Germinal center (tissue), 1 donor: ENCODE measurements around the gene CABP1.
"Not testable (repeated sequence)": the region's sequence is repeated elsewhere in the genome, so short reads cannot be mapped to it uniquely, and the experiment has no call there.

Experiments
- DNase-seq: peaks from one replicate; pipeline ENCODE4 v3.0.0; 2012; ENCODE audit warnings: mixed read lengths, low spot score

CABP1 gene

DNA sequence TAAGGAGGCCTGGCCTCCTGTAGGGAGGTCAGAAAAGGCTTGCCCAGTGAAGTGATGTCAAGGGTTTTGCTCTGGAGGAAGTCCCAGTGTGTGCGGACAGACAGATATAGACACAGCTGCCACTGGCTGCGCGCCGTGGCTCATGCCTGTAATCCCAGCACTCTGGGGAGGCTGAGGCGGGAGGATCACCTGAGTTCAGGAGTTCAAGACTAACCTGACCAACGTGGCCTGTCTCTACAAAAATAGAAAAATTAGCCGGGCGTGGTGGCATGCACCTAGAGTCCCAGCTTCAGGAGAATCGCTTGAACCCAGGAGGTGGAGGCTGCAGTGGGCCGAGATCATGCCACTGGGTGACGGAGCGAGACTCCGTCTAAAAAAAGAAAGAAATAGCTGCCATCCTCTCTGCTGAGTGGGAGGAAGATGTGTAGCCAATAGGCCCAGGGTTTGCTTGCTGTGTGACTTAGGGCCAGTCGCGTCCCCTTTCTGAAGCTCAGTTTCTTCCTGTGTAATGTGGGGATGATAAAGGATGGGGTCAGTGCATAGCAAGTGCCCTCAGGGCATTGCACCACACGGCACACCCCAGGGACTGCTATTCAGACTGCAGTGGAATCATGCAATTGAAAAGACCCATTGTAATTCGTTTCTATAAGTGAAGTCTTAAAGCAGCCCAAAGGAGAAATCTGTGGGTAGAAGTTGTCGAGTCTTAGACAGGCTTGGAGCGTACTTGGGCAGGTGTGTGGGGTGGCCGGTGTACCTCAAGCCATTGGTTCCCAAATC lies 27.9 kb downstream of the CABP1 start:
- no peak for DNase-seq

DNA sequence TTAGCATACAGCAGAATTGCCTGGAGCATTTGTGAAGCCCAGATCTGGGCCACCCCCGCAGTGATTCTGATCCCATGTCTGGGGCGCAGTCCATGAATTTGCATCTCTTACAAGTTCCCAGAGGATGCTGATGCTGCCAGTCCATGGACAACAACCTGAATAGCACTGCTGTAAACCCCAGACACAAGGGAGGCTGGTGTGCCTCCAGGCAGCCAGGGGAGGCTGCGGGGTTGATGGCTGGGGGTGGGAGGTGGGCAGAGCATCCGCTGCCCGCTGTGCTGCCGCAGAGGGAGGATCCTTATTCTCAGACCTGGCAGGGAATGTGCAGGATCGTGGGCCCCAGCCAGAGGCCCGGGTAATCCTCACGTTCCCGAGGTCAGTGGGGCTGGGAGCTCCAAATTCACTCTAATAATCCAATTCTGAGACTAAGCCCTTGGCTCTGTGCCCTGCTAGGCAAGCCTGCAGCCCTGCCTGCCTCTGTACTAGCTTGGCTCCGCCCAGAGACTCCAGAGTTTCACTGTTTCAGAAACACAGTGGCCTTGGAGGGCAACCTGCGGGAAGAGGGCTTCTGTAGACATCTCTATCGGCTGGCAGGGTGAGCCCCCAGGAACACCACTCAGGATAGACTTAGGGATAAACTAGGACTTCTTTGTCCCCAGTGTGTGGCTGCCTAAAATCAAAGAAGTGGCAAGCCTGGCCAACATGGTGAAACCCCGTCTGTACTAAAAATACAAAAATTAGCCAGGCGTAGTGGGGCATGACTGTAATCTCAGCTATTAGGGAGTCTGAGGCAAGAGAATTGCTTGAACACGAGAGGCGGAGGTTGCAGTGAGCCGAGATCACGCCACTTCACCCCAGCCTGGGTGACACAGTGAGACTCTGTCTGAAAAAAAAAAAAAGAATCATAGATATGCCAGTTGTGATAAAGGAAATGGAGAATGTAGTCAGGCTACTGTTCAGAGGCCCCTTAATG lies 28.7 kb downstream of the CABP1 start:
- no peak for DNase-seq

DNA sequence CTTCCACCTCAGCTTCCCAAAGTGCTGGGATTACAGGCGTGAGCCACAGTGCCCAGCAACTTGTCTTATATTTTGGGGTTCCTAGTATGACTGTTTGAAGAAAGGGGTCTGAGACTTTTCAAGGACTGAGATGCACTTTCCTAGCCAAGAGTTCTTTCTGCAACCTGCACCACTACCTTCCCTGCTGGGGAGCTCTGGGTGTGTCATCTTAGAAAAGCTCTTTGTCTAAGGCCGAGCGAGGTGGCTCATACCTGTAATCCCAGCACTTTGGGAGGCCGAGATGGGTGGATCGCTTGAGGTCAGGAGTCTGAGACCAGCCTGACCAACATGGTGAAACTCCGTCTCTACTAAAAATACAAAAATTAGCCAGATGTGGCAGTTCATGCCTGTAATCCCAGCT lies 29.8 kb downstream of the CABP1 start:
- not testable (repeated sequence) for DNase-seq

DNA sequence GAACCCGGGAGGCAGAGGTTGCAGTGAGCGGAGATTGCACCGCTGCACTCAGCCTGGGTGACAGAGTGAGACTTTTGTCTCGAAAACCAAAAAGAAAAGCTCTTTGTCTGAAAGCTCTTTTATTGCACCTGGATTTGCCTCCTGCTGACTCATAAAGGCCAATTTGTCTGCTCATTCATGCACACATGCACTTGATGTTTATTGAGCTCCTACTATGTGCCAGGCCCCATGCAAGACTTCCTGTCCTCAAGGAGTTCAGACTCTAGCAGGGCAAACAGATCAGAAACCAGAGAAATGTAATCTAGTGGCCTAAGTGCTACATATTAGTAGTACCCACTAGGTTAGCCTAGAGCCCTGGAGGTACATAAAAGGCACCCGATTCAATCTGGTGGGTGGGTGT lies 30.2 kb downstream of the CABP1 start:
- no peak for DNase-seq

DNA sequence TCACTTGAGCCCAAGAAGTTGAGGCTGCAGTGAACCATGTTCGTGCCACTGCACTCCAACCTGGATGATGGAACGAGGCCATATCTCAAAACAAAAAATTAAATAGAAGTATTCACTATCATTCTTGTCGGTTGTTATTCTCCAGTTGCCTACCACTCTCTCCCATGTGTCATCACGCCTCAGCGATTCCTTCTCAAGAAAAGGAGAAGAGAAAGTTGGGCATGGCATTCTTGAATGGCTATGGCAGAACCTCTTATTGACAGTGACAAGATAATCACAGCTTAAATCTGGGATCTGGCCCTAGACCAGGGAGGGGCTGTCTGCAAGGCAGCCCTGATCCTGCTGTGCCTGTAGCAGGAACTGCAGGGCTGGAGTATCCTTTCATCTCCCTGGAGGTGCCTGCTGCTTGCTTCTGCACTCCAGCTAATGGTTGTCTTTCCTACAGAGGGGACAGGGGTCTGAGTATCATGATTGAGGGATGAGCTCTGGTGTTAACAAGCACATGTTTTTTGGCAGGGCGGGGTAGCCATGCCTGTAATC lies 33.7 kb downstream of the CABP1 start:
- DNase-seq: peak; percentile 60

DNA sequence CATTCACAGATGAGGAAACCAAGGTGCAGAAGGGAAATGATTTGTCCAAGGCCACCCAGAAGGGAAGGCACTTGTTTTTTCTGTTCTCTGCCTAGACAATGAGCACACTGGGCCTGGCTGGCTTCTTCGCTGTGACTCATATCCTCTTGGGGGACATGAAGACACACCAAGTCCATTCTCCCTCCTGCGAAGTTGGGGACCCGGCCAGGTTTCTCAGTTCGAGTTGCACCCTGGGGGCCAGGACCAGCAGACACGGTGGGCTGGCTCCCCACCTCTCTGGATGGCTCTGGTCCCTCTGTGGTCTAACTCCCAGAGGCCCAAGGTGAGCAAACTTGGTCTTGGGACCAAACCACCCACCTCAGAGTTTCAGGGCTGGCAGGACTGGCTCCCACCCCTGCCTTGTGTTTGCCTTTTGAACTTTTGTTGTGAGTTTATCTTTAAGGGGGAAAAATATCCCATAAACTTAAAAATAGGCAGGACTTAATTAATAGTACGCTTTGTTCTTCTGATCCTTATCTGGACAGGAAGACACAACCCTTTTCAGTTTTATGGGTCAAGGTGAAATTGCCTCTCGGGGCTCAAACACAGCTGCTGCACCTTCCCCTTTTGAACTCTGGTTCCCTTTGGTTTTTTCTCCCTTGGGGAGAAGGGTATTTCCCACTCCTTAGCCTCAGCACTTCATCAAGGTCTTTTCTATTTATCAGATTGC lies 37.5 kb downstream of the CABP1 start:
- peak; percentile 49 for DNase-seq

DNA sequence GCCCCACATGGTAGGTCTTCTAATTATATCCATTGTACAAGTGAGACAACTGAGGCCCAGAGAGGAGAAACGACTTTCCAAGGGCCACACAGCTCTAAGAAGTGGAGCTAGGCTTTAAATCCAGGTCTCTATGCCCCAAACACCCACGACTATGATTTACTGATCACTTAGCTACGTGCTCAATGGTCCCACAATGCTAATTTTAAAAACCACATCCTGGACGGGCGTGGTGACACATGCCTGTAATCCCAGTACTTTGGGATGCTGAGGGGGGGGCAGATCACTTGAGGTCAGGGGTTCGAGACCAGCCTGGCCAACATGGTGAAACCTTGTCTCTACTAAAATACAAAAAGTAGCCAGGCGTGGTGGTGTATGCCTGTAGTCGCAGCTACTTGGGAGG lies 38.1 kb downstream of the CABP1 start:
- DNase-seq: no peak

DNA sequence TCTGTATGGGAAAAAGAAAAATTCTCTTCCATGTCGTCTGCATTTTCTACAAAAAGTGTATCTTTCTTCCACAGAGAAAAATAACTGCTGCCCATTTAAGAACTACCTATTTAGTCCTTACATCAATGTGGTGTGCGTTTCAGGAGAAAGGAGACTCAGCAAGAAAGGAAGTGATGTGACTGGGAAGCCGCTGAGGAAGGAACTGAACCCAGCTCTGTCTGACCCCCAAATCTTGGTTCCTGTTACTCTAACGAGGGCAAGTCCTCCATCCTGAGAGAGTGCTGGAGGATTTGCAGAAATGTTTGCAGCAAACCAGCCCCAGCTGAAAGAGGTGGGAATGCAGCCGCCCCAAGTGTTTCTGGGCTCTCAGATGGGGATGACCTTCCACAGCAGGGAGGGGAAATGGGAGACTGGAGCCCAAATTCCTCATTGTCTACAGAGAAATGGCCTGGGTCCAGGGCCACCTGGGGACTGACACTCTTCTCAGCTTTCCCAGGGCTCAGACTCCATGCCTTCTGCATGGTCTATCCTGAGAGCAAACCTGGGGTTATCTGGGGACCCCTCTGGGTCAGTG lies 39.8 kb downstream of the CABP1 start:
- DNase-seq: no peak

DNA sequence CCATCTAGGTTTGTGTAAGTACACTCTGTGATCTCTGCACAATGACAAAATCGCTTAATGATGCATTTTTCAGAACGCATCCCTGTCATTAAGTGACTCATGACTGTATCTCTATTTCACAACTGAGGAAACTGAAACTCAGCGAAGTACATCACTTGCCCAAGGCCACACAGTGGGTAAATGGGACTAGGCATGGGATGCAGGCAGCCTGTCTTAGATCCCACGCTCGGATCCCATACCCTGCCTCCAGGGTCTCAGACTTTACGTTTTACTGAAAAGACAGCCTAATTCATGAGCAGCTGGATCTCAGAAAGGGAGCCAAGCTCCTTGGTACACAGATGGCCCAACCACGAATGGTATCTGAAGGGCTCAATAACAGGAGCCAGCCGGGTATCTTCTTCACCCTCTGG lies 44.1 kb downstream of the CABP1 start:
- no peak for DNase-seq

DNA sequence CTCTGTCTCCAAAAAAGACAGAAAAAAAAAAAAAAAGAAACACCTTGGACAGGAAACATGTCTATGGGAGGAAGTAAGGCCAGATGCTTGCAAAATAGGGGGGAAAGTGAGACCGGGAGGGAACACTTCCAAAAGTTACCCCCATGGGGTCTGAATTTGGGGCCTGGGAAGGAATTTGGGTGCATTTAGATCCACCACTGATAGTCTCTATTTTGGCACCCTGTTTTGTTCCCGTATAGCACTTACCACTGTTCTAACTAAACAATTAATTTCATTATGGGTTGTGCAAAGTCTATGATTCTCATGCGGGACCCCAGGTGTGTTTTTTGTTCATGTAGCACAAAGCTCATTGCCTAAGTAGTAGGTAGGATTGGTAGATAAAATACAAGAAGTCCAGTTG lies 45.1 kb downstream of the CABP1 start:
- no peak for DNase-seq

DNA sequence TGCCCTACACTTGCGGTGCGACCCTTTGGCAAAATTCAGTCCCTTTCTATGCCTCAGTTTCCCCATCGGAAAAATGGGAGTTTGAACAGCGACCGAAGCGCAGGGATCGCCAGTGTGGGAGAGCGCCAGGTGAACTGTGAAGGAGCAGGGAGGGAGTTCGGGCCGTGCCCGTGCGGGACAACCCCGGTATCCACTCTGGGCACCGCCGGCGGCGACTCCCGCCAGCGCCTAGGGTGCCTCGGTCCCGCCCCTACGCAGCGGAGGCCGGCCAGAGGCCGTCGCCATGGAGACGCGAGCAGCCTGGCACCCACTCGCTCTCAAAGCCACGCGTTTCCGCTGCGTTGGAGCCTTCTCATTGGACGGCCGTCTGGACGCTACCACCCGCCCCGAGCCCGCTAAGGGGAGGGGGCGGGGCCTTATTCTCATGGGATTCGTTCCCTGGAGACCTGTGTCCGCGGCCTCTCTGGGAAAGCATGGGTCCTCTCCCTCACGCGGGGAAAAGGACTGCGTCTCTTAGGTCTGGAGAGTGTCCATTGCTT lies 45.8 kb downstream of the CABP1 start:
- peak; percentile 95 for DNase-seq

DNA sequence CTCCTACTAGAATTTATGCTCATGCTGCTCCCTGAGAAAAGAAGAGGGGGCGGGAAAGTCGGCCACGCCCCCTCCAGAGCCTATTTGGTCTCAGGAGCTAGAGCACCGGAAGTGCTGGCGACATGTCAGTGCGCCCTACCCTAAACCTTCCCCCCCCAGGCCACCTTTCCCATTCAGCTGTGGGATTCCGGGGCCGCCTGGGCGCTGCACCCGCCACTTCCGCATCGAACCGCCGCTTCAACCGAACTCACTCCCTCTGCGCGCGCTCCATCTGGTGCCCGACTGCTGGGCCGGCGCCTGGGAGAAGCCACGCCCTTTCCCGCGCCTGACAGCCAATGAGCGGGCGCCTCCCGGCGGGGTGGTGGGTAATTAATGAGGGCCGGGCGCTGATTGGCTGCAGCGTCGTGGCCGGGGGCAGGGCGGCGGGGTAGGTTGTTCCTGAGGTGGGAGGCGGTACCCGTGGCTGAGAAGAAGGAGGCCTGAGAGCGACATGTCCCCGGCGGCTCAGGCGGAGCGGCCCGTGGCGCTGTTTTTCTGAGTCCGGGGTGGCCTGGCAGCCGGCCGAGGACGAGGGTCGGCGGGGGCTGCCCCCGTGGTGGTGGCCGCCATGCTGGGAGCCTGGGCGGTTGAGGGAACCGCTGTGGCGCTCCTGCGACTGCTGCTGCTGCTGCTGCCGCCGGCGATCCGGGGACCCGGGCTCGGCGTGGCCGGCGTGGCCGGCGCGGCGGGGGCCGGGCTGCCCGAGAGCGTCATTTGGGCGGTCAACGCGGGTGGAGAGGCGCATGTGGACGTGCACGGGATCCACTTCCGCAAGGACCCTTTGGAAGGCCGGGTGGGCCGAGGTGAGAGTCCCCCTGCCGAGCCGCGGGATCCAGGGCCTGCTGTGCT lies 46.5 kb downstream of the CABP1 start, which contains the start of gene MLEC:
Gene MLEC (plus strand): TSS at position 460 of the 888 bp plus-strand sequence. CDS start 148 bp downstream, at position 608.
- peak; percentile 100 for DNase-seq

DNA sequence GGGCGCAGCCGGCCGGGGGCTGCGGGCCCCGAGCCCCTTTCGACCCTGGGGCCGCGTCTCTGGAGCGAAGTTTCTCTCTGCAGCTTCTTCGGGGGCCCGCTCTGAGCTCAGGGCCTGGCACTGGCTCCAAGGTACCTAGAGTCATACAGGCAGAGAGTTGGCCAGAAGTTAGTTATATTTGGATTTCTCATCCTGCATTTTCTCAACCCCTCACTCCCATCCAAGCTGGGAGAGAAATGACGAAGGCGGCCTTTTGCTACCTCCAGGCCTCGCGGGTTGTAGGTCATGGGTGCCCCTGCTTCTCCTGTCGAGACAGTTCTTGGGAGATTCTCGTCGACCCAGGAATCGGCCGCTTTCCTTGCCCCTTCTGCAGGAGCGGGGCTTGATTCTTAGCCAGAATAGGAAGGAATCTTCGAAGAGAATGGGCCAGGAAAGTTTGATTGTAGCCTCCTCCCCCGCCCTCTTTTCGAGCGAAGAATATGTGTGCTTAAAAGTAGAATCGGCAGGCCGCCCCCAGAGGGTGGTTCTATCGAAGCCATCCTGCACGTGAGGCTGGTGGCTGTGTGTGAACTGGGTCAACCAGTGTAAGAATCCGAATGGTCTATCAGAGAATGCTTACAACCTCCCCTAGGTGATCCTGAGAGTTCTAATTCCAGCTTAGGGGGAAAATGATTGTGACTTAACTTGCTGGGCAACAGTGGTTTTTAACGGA lies 47.3 kb downstream of the CABP1 start:
- no peak for DNase-seq

DNA sequence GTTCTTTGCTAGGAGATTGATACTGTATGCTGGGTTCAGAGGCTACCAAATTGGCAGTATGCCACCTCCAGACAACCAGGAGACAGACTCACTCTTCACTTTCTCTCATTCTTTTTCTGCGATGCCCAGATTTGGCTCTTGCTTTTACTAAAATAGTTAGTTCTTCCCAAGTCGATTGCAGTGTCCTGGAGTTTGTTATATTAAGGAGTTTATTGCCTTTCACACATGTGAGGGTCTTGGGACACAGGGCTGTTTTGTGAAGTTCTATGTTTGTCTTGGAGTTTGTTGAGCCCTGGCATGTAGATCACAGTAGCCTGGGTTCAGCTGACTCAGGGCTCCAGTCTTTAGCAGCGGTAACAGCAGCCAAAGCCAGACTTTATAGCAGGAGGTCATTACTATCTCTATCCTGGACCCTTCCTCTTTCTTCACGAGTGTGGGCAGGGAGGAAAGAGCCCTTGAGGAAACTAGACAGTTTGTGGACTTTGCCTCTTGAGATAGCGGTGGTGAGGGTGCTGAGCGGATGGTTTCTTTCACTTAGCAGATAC lies 48.2 kb downstream of the CABP1 start:
- no peak for DNase-seq

DNA sequence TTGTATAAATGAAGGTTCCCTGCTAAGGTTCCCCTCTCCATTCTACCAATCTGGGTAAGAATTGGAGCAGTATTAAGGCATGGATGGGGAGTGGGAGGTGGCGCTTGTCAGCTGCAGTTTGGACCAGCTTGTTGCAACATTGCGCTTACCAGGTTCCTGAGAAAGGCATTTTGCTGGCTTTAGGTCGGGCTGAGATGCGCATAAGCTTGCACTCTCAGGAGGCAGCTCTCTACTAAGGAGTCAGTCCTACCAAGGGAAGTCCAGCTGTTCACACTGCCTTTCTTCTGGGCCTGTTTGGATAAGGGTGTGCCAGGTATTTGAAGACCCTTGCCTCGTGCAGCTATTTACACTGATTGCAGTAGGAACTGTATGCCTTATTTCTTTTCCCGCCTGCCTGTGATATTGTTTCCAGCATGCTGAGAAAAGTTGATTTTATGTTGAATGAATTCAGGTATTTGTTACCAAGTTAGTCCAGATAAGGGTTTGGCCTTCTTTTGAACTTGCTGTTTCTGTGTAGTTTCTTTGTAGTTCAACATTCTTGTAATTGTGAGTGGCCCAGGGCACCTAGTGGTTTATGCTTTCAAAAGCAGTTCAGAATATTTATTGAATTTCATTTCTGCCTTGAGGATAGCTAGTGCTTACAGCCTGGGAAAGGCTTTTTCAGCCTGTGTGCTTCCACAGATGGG lies 49.1 kb downstream of the CABP1 start:
- no peak for DNase-seq

DNA sequence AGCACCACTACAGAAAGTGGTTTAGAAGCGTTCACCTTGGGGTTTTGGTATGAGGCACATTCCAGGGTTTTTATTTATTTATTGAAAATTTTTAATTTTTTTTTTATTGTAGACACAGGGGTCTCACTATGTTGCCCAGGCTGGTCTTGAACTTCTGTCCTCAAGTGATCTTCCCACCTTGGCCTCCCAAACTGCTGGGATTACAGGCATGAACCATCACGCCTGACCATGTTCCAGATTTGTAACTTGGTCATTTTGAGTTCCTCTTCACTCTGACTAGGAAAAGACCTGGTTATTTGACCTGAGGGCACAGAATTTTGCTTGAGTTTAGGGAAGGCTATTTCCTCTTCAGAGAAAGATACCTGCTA lies 49.6 kb downstream of the CABP1 start:
- no peak for DNase-seq

DNA sequence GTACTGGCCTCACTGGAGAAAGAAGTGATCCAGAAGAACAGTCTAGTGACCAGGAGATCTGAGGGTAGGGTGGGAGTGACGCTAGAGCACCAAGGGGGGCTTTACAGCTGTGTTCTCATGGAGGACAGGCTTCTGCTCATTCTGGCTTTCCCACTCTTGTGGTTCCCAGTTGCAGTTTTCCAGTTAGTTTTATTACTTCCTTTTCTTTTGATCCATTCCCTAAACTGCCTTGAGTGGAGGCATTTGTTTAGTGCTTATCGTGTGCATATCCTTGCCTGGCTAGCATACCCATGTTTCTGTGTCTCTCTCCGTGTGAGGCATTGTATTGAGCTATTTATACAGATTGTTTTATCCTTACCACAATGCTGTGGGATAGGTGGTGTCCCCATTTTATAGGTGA lies 50.6 kb downstream of the CABP1 start:
- no peak for DNase-seq

DNA sequence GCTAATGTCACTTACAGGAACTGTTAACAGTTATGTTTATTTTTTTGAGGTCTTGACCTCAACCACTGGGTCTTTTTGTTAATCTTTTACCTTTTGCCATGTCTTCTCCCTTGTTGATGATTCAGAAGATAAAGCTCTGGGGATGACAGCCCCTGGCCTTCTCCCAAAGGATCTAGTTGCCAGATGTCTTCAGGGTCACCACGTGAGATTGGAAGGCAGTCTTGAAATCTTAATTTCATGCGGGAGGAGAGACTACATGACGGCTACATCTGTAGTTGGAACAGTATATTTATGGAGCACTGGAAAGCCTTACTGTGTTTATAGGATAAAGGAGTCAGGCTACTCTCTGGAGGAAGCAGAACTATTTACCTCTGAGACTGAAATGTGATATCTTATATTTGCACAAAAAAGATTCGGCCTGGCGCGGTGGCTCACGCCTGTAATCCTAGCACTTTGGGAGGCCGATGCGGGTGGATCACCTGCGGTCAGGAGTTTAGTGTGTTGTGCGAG lies 52.2 kb downstream of the CABP1 start:
- DNase-seq: no peak

DNA sequence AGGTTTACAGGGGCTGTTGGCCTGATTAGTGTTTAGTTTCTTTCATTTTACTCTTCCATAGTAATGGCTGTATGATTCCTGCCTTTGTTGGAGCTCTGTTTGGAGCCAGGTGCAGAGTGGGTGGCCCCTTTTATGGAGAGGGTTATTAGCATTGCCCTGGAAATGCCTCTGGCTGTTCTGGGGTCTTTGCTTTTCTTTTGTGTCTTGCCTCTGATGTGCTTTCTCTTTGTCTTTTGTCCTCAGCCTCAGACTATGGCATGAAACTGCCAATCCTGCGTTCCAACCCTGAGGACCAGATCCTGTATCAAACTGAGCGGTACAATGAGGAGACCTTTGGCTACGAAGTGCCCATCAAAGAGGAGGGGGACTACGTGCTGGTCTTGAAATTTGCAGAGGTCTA lies 53.4 kb downstream of the CABP1 start:
- no peak for DNase-seq
